Ovary (tissue), 9 donors: ENCODE measurements around the gene LAMA2. TPM values are rescaled to one million over a fixed set of nuclear protein-coding genes. Genes with fewer than 3 reads are reported as not detected.

ENCODE experiments used
- DNase-seq, 5 donors: peaks; one replicate each; pipeline ENCODE4 v3.0.0-alpha.2; 2019 to 2020
- H3K27ac ChIP-seq, 2 donors: fragments of 200-600 bp; one replicate each; pipeline versions ENCODE4 v1.5.1 to v1.8.0; 2019 to 2022
- H3K27me3 ChIP-seq: fragments of 200-600 bp; one replicate; pipeline ENCODE4 v1.8.0; 2022
- H3K36me3 ChIP-seq: fragments of 200-600 bp; sonication (generic); one replicate; pipeline ENCODE4 v1.5.1; 2019
- H3K4me1 ChIP-seq: one replicate; pipeline ENCODE4 v1.8.1; 2013; ENCODE audit warnings: mild to moderate bottlenecking, moderate library complexity; ENCODE audit not compliant: insufficient read depth
- H3K4me3 ChIP-seq: fragments of 200-600 bp; sonication (generic); one replicate; pipeline ENCODE4 v1.5.1; 2017
- H3K9me3 ChIP-seq, 2 donors: fragments of 200-600 bp in 1 of 2; sonication (generic) in 1 of 2; one replicate each; pipeline versions ENCODE4 v1.5.1 to v1.8.1; 2013 to 2019; ENCODE audit warnings: mild to moderate bottlenecking in 1 of 2, moderate library complexity in 1 of 2
- EP300 ChIP-seq: sonication (generic); formaldehyde crosslinking; IDR thresholded peaks from one replicate; pipeline ENCODE4 v1.6.1; 2017; ENCODE audit warnings: antibody characterized with exemption
- POLR2A ChIP-seq: fragments of 450-650 bp; IDR thresholded peaks from one replicate; pipeline ENCODE4 v1.6.1; 2017; ENCODE audit warnings: antibody characterized with exemption, mild to moderate bottlenecking, moderate library complexity
- WGBS, 3 donors: extraction: QIAGEN DNeasy Blood & Tissue Kit in 1 of 3; methylation state at CpG; one replicate each; pipeline versions ENCODE4 v1.1.5 to v1.1.7; 2013 to 2017; 5-methylcytosine and 5-hydroxymethylcytosine counted together
- intact Hi-C, 4 donors: fragments of 100-400 bp; cut with DNase I; formaldehyde crosslinking; loops; one replicate each; pipeline versions ENCODE4 v1.11.0 to v1.15.1; 2022 to 2023
- polyA plus RNA-seq, 2 donors: library from polyadenylated mRNA; stranded (reverse); fragments of 200-250 nt in 1 of 2; fragments of 350-450 nt in 1 of 2; fragmentation: Illumina TruSeq in 1 of 2; extraction: RNeasy Lipid Tissue Mini Kit (QIAGEN cat#74804) in 1 of 2; gene quantifications; one replicate each; pipeline ENCODE4 v1.2.3, GENCODE V29; 2013 to 2014
- total RNA-seq, 7 donors: library from RNA; depleted of rRNA in 2 of 7; stranded (reverse); fragments of >200 nt in 2 of 7; fragmentation: NEBNext Ultra II Directional in 3 of 7; extraction: Animal tissue kit (Norgen Biotek cat#: 25700) in 3 of 7; gene quantifications; one replicate each; pipeline versions ENCODE4 v1.1.0 to v1.2.4, GENCODE V29; 2016 to 2023
- TF ChIP-seq, protein P1 (sequence below), 3 donors: fragments of 450-650 bp in 2 of 3; fragments of 200-600 bp in 1 of 3; IDR thresholded peaks; one replicate each; pipeline versions ENCODE4 v1.5.1 to v1.8.0; 2016 to 2022; ENCODE audit warnings: antibody characterized with exemption in 3 of 3, mild to moderate bottlenecking in 1 of 3
- donor health status: DM: no; HTN: no; CAD: no; lungs with moderate emphysema.
- donor health status: DM: no; HTN: no; CAD: no.
- donor health status: Bipolar disorder and iron deficiency.
- donor health status: DM: yes; HTN: yes; CAD: no.
- donor health status: DM: no; HTN: no; CAD: no.
- donor health status: DM: yes; HTN: yes; CAD: no.

LAMA2 gene
- total and polyA plus RNA-seq, 9 donors, result 42.5 to 226 (median 121) TPM

DNA sequence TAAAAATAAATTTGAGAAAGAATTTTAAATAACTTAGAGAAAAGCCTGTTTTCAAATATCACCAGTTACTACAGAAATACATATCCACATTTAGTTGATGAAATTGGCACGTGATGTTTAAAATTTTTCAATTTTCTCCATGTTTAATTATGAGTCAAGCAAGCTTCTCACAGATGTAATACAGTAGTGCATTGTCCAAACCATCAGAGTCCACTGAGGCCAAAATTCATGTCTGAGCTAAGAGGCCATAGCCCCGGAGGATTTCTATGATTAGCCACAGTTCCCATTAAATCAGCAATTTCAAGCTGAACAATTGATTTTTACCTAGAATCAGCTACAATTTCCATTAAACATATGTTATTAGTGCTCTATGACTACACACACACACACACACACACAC, 387.0 kb downstream of the LAMA2 start:
- Histone ChIP-seq H3K36me3 (no peaks in the 10 kb centered on the region), H3K4me1 (no peaks in the 10 kb centered on the region), H3K4me3 (no peak overlapping the region), H3K9me3 (no peaks in the 10 kb centered on the region), H3K27me3 (no peaks in the 10 kb centered on the region), H3K27ac (no peak overlapping the region)
- intact Hi-C loops, result no loop called here
- no peak for DNase-seq
- WGBS, 3 donors, result 69 to 94% (median 83%) methylated on average over 2 of the region's 2 CpGs
- TF ChIP-seq POLR2A (no peak), EP300 (no peak)
- TF ChIP-seq, protein P1, sequence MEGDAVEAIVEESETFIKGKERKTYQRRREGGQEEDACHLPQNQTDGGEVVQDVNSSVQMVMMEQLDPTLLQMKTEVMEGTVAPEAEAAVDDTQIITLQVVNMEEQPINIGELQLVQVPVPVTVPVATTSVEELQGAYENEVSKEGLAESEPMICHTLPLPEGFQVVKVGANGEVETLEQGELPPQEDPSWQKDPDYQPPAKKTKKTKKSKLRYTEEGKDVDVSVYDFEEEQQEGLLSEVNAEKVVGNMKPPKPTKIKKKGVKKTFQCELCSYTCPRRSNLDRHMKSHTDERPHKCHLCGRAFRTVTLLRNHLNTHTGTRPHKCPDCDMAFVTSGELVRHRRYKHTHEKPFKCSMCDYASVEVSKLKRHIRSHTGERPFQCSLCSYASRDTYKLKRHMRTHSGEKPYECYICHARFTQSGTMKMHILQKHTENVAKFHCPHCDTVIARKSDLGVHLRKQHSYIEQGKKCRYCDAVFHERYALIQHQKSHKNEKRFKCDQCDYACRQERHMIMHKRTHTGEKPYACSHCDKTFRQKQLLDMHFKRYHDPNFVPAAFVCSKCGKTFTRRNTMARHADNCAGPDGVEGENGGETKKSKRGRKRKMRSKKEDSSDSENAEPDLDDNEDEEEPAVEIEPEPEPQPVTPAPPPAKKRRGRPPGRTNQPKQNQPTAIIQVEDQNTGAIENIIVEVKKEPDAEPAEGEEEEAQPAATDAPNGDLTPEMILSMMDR (IDR thresholded peaks at IDR 0.05), result no peak

GRCh38 chr6:129270450-129270849, 387.5 kb downstream of the LAMA2 start:
- DNase-seq, result no peak
- H3K4me3 ChIP-seq, result no peak overlapping the region
- H3K4me1 ChIP-seq, result no peaks in the 10 kb centered on the region
- intact Hi-C loops, result no loop called here
- TF ChIP-seq POLR2A (no peak), EP300 (no peak)
- TF ChIP-seq, protein P1 (IDR thresholded peaks at IDR 0.05), result no peak
- WGBS, 3 donors, result 83 to 89% (median 85%) methylated on average over 2 of the region's 2 CpGs
- no peaks in the 10 kb centered on the region for H3K36me3 ChIP-seq
- no peaks in the 10 kb centered on the region for H3K9me3 ChIP-seq
- H3K27me3 ChIP-seq, result no peaks in the 10 kb centered on the region
- no peak overlapping the region for H3K27ac ChIP-seq

DNA sequence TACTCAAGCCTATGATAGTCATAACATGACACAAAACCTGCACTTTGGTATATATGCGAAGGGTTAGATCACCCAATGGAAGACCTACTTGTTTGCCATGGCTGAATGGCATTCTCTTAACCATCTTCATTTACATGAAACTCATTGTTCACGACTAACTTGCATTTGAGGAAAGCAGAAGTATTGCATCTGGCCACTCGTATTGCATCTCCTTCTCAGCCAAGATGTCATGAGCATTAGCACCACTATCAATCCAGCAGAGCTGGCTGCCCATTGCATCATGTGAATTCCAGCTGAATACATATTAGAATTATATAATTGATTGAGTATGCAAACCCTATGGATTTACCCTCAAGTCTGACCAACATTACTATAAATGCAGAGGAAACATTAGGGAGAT, 390.2 kb downstream of the LAMA2 start:
- H3K36me3 ChIP-seq, result no peaks in the 10 kb centered on the region
- no peak for DNase-seq
- no peaks in the 10 kb centered on the region for H3K4me1 ChIP-seq
- no peaks in the 10 kb centered on the region for H3K27me3 ChIP-seq
- 89 to 92% (median 92%) methylated on average over 3 of the region's 3 CpGs for WGBS, 3 donors
- no peaks in the 10 kb centered on the region for H3K9me3 ChIP-seq
- no peak overlapping the region for H3K4me3 ChIP-seq
- intact Hi-C loops, result no loop called here
- no peak overlapping the region for H3K27ac ChIP-seq
- TF ChIP-seq EP300 (no peak), POLR2A (no peak)
- TF ChIP-seq, protein P1 (IDR thresholded peaks at IDR 0.05), result no peak

- H3K4me3 ChIP-seq, result no peak overlapping the region
- H3K27me3 ChIP-seq, result no peaks in the 10 kb centered on the region
- H3K36me3 ChIP-seq, result no peaks in the 10 kb centered on the region
Measured at GRCh38 chr6:129276461-129276860, 393.5 kb downstream of the LAMA2 start.

More at GRCh38 chr6:129276461-129276860, 393.5 kb downstream of the LAMA2 start:
- Histone ChIP-seq H3K4me1 (no peaks in the 10 kb centered on the region), H3K9me3 (no peaks in the 10 kb centered on the region), H3K27ac (no peak overlapping the region)
- intact Hi-C loops, result no loop called here
- no peak for DNase-seq
- 83% methylated on average over 1 of the region's 1 CpG for WGBS, 3 donors
- TF ChIP-seq EP300 (no peak), POLR2A (no peak)
- TF ChIP-seq, protein P1 (IDR thresholded peaks at IDR 0.05), result no peak
